ENCODE results near the gene PDLIM1.

GRCh38 chr10:95325863-95326262, 35.1 kb upstream of the PDLIM1 start:
- no peak for TF ChIP-seq CTCF (conservative IDR thresholded peaks at IDR 0.05; ENCODE audit: low read depth in 2 of 2)
- no peak for TF ChIP-seq POLR2AphosphoS5 (IDR thresholded peaks at IDR 0.05; ENCODE audit: low read depth)
- TF ChIP-seq ETS1 (IDR thresholded peaks at IDR 0.05), result no peak
- TF ChIP-seq EZH2phosphoT487 (IDR thresholded peaks at IDR 0.05; ENCODE audit: unreplicated experiment), result no peak
- no peak for TF ChIP-seq EZH2 (IDR thresholded peaks at IDR 0.05; ENCODE audit: low read depth, unreplicated experiment)
- TF ChIP-seq CREB1 (CRISPR knock-in tag; IDR thresholded peaks at IDR 0.05; ENCODE audit: low read depth), result no peak
- no peak for TF ChIP-seq NANOG (IDR thresholded peaks at IDR 0.05; ENCODE audit: borderline replicate concordance)
- TF ChIP-seq REST (IDR thresholded peaks at IDR 0.05; ENCODE audit: unreplicated experiment), result no peak
- no peak for TF ChIP-seq ZNF331 (CRISPR knock-in tag; IDR thresholded peaks at IDR 0.05; ENCODE audit: low read depth)
- no peak for TF ChIP-seq ZNF114 (CRISPR knock-in tag; IDR thresholded peaks at IDR 0.05)
- TF ChIP-seq JUNB (IDR thresholded peaks at IDR 0.05; ENCODE audit: unreplicated experiment), result no peak
- TF ChIP-seq ZNF462 (CRISPR knock-in tag; IDR thresholded peaks at IDR 0.05), result no peak
- TF ChIP-seq STAT1 (IDR thresholded peaks at IDR 0.05; ENCODE audit: unreplicated experiment), result no peak
